ENCODE measurements around the gene ZNF841.

The ZNF841 gene

GRCh38 chr19:52022193-52022592, 73.4 kb downstream of the ZNF841 start:
- Histone ChIP-seq H3K36me3 (ENCODE audit: insufficient read depth, low read length) (peaks cover 58% of the 10 kb centered on the region), H3K9me3 (ENCODE audit: low read length) (peaks cover 34% of the 10 kb centered on the region), H3K27me3 (ENCODE audit: control insufficient read depth in 1 of 2, insufficient read depth in 2 of 2, low read length in 2 of 2) (no peaks in the 10 kb centered on the region), H3K9ac (ENCODE audit: low read length) (no peak overlapping the region), H3K4me3 (ENCODE audit: low read depth in 1 of 2, low read length in 2 of 2) (no peak overlapping the region), H3K27ac (ENCODE audit: low read depth, low read length) (no peak overlapping the region), H3K4me1 (ENCODE audit: insufficient read depth, low read length) (peaks cover 4% of the 10 kb centered on the region)

- no peaks in the 10 kb centered on the region for H3K27me3 ChIP-seq (ENCODE audit: control insufficient read depth in 1 of 2, insufficient read depth in 2 of 2, low read length in 2 of 2)
- H3K27ac ChIP-seq (ENCODE audit: low read depth, low read length) = no peak overlapping the region
- peaks cover 71% of the 10 kb centered on the region for H3K36me3 ChIP-seq (ENCODE audit: insufficient read depth, low read length)
- H3K4me3 ChIP-seq (ENCODE audit: low read depth in 1 of 2, low read length in 2 of 2) = no peak overlapping the region
- no peak overlapping the region for H3K9ac ChIP-seq (ENCODE audit: low read length)
- H3K9me3 ChIP-seq (ENCODE audit: low read length) = peaks cover 45% of the 10 kb centered on the region
- no peaks in the 10 kb centered on the region for H3K4me1 ChIP-seq (ENCODE audit: insufficient read depth, low read length)
Measured at GRCh38 chr19:52020506-52020905, 75.1 kb downstream of the ZNF841 start.
